Glomerular visceral epithelial cell (primary cell): ENCODE measurements around the gene CXCL5.
A peak's percentile ranks its signal among the peaks of the same experiment; 100 is the strongest.

Source experiments
- DNase-seq: peaks from one replicate; pipeline ENCODE4 v3.0.0-alpha.2; 2016; ENCODE audit errors: extremely low spot score

The CXCL5 gene

DNA sequence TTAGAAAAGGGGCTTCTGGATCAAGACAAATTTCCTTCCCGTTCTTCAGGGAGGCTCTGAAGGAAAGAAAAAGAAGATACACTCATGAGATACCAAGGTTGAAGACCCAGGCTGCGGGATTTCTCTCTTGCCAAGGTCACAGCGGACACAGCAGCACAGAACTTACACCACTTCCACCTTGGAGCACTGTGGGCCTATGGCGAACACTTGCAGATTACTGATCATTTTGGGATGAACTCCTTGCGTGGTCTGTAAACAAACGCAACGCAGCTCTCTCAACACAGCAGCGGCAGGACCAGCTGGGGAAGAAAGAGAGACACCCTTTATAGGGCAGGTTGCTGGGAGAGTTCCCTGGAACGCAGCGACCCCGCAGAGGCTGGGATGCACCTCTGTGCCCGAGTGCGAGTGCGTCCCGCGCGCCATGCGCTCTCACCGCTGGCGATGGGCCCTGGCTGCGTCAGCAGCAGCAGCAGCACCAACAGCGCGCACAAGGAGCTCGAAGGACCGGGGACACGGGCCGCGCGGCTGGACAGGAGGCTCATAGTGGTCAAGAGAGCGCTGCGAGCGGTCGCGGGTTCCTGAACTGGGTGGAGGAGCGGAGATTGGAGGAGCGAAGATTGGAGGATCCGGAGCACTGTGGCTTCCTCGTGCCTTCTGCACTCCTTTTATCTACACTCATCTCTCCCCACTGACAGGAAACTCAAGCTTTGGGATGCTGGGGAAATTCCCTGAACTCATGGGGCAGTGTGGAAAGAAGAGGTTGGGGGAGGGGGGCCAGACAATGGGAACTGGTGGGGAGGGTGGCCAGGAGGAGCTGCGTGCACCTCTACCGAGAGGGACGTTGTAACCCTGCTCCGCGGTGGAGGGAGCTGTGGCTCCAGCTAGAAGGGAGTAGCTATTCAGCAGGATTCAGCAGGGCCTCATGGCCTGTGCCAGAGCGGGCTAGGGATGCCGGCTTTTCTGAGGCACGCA is at the start of gene CXCL5:
CXCL5 (minus strand) TSS at position 638 of the 972 bp plus-strand sequence; CDS start at position 542, 96 bp downstream.
- DNase-seq: peak; percentile 62

DNA sequence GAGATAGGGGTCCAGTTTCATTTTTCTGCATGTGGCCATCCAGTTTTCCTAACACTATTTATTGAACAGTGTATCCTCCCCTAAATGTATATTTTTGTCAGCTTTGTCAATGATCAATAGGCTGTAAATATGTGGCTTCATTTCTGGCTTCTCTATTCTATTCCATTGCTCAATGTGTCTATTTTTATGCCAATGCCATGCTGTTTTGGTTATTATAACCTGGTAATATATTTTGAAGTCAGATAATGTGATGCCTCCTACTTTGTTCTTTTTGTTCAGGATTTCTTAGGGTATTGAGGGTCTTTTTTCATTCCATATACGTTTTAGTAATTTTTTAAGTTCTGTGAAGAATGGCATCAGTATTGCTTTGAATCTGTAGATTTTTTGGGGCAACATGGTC is 48.7 kb upstream of the CXCL5 start:
- DNase-seq: no peak

DNA sequence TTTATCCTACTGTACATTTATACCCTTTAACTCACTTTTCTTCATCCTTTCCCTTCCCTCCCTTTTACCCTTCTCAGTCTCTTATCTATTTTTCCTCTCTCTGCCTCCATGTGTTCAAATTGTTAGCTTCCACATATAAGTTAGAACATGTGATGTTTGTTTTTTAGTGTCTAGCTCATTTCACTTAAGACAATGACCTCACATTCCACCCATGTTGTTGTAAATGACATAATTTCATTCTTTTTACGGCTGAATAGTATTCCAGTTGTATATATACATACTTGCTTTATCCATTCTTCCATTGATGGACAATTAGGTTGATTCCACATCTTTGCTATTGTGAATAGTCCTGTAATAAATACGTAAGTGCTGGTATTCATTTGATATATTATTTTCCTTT is 47.3 kb upstream of the CXCL5 start:
- DNase-seq: no peak

DNA sequence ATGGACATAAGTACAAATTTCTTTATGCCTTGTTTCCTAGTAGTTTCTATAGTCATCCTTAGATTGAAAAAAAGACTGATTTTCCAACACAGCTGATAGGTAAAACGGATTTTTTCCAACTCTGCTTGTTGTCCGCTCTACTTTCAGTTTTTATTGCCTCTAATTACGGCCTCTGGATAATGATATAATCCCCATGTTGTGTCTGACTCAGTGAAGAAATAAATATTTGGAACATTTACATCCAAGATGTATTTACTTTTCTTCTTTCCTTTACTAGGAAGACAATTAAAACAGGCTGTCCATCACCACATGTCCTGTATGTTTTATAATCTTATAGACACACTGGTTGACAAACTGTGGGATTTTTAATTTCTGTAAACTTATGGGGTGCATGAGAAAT is 46.8 kb upstream of the CXCL5 start:
- no peak for DNase-seq

DNA sequence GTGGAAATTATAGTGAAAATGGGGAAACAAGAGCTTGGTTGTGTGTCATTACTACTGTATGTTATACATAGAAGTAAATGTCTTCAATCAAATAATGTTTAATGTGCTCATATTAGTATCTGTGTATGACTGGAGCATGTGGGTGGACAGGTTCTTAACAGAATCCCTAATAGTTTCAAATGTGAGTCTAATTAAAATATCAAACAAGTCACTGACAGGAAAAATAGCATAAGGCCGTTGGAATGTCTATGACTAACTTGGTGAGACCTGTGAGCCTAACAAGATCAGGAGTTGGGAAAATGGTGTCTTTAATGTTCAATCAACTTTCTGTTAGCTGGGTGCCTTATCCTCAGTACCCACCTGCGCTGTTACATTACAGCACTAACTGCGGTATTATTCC is 46.2 kb upstream of the CXCL5 start:
- peak; percentile 17 for DNase-seq

DNA sequence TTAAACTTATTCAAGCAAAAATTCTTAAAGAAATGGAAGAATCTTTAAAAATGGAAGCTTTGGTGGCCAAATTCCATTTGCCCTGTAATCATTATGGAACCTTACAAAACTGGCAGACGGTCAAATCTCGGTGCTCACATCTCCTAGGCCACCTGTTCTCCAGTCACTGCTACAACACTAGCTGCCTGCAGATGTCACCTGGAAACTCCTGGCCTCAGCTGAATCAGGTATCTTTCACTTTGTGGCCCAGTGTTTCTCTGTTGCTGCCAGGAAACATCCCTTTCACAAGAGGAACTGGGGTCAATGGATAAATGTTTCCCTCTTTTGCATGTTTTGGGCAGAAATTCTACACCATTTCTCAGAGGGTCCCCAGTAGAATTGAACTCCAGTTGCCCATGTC is 44.2 kb upstream of the CXCL5 start:
- no peak for DNase-seq

DNA sequence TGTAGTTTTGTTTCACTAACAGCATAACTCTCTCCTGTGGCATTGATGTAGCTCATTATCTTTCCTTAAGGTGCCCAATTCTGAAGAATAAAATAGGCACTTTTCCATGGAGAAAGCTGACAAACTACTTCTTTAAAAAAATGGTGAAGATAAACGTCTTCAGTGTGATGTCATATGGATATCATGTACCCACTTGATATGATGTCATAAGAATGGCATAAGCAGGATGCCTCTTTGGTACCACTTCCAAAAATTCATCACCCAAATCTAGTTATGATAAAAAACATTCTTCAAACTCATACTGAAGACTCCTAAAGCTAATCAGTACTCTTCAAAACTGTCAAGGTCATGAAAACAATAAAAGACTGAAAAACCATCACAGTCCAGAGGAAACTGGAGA is 42.9 kb upstream of the CXCL5 start:
- no peak for DNase-seq

DNA sequence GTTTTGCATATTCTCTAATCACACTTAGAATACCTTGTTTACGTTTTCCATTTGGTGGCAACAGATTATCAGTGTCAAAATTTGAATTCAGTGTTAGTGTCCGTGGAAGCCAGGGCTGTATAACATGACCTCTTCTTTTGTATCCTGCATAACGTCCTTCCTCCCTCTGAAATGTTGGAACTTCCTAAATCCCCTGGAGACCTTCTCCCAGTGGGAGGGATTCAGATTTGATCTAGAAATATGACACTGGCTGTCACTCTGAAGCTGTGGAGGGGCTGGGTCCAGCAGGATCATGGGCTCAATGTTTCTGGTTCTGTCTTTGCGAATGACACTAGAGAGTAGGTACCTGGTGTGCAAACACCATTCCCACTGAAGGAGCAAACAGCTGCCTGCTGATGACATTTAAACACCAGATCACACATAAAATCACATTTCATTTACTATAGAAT is 40.9 kb upstream of the CXCL5 start:
- no peak for DNase-seq

DNA sequence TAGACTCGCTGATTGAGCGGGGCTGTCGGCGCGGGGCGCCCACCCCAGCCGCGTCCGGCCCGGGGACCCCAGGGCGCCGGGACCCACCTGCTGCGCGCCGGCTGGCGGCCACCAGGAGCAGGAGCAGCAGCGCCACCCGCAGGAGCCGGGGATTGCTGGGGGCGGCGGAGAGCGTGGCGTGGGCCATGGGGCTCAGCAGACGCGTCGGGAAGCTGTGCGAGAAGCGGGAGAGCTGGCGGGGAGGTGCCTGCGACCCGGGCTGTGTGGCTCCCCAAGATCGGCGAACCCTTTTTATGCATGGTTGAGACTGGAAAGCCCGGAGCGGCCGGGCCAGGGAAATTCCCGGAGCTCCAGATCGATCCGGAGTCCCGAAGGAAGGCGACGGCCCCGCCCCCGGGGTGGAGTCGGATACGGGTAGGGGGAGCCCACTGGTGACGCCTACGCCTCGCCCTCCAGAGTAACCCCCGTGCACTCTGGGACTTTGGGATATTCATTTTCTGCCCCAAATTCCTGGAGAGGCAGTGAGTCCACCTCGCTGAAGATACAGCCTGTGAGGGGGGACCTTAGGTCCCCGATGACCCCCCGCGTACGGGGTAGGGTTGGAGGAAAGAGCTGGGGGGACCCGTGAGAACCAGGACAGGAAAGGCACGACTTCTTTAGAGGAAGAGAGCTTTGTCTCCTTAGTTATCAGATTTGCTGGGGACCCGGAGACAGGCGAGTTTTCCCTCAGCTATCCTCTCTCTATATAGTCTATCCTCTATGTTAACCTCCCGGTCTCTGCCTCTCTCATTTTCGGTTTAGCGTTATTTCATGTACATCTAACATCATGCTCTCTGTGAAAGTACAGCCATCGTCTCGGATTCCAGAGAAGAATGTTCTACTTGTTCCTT is 40.2 kb upstream of the CXCL5 start, which contains the start of gene CXCL3:
CXCL3 (minus strand) TSS at position 265 of the 890 bp plus-strand sequence; CDS start at position 187, 78 bp downstream.
- DNase-seq: peak; percentile 77

DNA sequence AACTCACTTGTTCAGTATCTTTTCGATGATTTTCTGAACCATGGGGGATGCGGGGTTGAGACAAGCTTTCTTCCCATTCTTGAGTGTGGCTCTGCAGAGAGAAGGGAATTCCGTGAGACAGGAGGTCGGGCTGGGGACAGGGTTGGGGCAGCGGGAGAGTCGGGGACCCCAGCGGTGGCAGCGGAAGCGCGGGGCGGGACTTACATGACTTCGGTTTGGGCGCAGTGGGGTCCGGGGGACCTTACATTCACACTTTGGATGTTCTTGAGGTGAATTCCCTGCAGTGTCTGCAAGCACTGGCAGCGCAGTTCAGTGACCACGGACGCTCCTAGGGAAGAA is 39.6 kb upstream of the CXCL5 start:
- no peak for DNase-seq

DNA sequence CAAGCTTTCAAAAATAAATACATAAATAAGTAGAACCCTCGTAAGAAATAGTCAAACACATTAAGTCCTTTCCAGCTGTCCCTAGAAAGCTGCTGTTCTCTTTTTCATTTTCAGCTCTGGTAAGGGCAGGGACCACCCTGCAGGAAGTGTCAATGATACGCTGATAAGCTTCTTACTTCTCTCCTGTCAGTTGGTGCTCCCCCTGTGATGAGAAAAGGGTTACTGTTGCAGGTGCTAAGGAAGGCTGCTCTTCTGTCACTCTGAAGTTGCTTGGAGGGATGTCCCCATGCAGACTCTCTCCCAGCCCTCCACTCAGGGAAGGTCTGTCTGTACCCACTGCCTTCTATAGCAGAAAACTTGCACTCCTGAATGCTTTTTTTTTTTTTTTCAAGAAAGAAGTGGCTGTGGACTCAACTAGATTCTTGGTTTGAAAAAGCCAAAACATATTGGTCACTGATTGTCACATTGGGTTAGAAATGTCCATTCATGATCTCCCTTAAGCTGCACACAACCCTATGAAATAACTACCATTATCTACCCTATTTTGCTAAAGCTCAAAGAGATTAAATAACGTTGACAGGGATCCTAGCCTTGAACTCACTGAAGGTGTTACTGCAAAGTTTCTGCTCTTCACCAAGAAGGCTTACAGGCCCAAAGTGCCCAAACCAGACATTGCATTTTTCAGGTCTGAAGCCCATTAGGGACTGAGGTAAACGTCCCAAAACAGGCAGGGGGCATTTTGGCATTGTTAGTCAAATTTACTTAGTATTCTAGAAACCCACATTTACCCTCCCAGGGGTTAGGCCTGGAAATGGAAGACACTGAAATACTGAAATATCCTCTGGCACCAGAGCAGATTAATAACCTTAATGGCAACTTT is 38.8 kb upstream of the CXCL5 start:
- no peak for DNase-seq

DNA sequence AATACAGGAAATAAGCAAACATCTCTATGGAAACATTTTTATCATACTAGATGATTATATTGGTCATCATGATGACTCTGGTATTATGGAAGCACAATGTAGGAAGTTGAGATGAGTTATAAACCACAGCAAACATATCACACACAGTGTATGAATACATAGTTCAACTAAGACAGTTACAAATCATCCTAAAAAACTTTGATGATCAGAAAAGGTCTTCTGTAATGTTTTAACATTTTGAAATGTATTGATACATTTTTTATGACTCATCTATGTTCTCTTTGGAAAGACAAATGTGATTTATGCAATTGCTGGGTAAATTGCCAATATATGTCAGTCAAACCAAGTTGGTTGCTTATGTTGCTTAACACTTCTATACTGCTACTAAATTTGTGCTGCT is 35.3 kb upstream of the CXCL5 start:
- no peak for DNase-seq

DNA sequence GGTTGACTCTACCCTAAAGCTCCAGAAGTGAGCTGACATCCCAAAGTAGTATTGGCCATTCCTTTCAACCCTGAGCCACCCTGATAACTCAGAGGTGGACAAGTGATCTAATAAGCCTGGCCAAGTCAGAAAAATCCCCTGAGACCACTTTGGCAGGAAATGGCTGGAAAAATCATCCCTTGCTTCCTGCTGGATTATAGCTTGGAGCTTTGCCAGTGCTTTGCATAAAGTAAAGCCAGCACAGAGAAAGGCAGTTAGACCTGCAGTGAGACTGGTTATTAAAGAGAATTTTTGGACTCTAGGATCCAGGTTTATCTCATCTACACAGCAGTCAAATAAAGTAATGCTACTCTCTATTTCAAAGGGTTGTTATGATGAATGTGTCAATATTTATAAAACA is 33.6 kb upstream of the CXCL5 start:
- DNase-seq: peak; percentile 55

DNA sequence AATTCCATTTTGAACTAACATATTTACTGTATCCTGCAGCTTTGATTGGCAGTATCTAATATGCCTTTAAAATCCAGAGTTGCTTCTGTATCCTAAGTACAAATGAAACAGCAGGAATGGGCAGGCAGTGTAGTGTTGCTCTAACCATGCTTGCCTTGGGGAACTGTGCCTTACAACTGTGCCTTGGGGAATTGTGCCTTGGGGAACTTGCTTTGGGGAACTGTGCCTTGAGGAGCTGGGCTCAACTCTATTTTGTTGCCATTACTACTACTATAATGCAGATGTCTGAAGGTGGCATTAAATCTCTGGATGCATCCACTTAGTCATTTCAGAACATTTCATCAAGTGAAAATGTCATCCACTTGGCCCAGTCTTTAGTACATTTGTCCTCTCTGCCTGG is 33.1 kb upstream of the CXCL5 start:
- no peak for DNase-seq

DNA sequence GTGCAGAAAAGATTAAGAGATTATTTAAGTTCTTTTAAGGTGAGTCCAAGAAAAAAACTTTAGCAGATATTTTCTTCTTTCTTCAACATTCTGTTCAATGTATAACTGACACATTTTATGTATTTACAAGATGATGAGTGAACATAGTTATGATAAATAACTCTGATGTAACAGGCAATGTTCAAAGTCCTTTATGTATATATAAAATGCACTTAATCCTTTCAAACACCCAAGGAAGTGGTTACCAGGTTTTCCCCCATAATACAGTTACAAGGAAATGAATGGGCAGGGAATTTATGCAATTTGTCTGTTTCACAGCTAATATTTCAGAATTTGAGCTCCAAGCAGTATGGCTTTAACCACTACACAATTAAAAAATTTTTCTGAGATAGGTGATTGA is 31.8 kb upstream of the CXCL5 start:
- no peak for DNase-seq

DNA sequence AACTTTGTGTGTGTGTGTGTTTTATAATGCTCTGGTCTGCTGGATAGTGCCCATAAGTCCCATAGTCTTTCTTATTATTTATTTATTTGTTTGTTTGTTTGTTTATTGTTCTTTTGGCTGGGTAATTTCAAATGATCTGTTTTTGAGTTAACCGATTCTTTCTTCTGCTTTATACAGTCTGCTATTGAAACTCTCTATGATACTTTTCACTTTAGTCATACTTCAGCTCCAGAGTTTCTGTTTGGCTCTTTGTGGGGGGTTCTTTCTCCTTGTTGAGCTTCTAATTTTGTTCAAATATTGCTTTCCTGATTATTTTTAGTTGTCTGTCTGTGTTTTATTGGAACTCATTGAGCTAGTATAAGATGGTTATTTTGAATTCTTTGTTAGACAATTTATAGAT is 30.0 kb upstream of the CXCL5 start:
- DNase-seq: no peak

DNA sequence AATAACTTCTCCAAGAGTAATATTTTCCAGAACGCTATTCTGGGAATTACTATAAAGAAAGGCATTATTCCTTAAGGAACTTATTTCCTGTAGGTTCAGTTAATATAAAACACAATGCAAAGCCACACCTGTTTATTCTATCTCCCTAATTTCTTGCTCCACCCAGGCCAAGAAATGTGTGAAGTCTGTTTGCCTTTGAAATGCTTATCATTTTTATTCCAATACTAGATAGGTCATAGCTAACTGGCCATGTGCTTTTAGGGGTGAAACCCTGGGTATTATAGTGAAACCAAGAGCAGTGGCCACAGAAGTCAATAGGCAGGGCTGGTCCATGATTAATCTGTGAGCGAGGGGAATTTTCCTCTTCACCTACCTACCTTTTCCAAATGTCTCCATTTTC is 25.2 kb upstream of the CXCL5 start:
- DNase-seq: no peak

DNA sequence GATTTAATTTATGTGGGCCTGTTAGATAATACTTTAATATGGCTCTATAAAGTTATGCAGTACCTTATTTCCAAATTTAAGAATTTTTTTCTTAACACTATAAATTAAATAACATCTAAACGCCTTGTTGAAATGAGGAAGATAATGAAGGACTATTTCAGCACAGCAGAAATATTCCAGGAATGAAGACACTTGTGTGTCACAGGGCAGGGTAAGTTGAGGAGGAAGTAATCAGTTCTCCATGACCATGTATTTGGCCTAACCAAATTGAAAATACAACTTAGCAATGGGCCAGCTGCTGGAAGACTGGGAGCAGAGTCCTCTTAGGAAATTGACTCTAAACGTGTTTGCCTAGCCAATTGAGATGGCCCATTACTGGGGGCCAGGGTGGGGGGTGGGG is 23.1 kb upstream of the CXCL5 start:
- no peak for DNase-seq

DNA sequence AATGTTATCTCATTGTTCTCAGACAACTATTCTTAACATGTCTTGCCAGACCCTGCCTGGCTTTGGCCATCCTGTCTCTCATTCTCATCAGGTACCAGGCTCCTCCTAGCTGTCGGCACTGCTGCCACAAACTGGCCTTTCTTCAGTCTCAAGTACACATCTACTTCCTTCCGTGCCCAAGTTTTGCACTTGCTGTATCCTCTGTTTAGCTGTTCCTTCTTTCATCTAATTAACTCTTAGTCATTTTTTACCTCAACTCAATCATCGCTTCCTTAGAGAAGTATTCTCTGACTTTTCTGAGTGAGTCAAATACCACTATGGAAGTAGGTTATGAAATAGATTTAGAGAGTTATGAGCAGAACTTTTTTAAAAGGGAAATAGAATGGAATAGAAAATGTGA is 20.3 kb upstream of the CXCL5 start:
- no peak for DNase-seq

DNA sequence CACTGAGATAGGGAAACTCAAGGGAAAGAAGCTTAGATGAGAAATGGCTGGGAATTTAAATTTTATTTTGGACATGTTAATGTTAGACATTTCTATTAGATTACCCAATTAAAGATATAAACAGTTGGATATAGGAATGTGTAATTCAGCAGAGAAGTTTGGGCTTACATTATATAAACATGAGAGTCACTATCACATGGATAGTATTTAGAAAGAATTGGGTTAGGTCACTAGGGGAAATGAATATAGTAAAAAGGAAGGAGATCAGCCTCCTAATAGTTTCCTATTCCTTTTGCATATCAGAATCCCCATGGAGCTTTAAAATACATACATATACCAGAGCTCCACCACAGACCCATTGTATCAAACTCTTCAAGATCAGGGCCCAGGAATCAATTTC is 19.6 kb upstream of the CXCL5 start:
- no peak for DNase-seq

DNA sequence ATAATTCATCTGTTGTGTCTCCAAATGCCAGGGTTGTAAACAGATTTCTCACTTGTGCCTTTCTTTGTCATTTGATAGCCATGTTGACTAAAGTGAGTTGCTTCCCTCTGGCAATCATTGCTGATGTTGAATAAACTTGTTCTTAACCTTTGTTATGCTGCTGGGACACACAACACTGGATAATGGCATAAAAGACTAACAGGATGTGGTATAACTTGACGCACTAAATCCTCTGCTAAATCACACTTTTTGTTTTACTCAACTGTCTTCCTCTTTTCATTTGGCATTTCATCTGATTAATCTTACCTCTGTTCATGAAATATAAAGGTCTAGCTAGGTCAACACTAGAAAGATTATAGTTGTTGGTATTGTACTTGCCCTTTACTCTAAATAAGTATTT is 17.6 kb upstream of the CXCL5 start:
- DNase-seq: no peak
